Activated naive CD8-positive, alpha-beta T cell treated with anti-CD3 and anti-CD28 coated beads, Interleukin-2, amount 10 ng/mL, durations not matched to agents 7 days and 5 days (primary cell): ENCODE results near the gene KCNIP3. TPM values are rescaled to one million over a fixed set of nuclear protein-coding genes. Genes with fewer than 3 reads are reported as not detected.

Experiments
- ATAC-seq: fragments of 150-1000 bp; cut with Tn5 transposase; one replicate; pipeline ENCODE4 v1.10.0; 2021; ENCODE audit warnings: low read depth, moderate library complexity
- POLR2A ChIA-PET: fragments of 350-600 bp; sonication (Branson Sonifier 250); formaldehyde crosslinking; loops from one replicate; lab custom pipeline; 2021; ENCODE audit warnings: antibody characterized with exemption; lab: Charles Lee
- DNase-seq: peaks from one replicate; pipeline ENCODE4 v3.0.0; 2021
- H3K27ac Mint-ChIP-seq: one replicate; pipeline ENCODE4 v1.8.0; 2022; ENCODE audit warnings: mild to moderate bottlenecking, mixed read lengths
- H3K27me3 Mint-ChIP-seq: one replicate; pipeline ENCODE4 v1.8.0; 2022; ENCODE audit warnings: mild to moderate bottlenecking, moderate library complexity, mixed read lengths
- H3K36me3 Mint-ChIP-seq: one replicate; pipeline ENCODE4 v1.8.0; 2021; ENCODE audit warnings: mild to moderate bottlenecking, mixed read lengths
- H3K4me1 Mint-ChIP-seq: one replicate; pipeline ENCODE4 v1.8.0; 2021; ENCODE audit warnings: mixed read lengths
- H3K4me3 Mint-ChIP-seq: one replicate; pipeline ENCODE4 v1.8.0; 2022; ENCODE audit warnings: mild to moderate bottlenecking, moderate library complexity, mixed read lengths
- H3K9me3 Mint-ChIP-seq: one replicate; pipeline ENCODE4 v1.8.0; 2021; ENCODE audit warnings: mixed read lengths
- total RNA-seq, 2 experiments: library from RNA; stranded (reverse); gene quantifications; one replicate each; pipeline ENCODE4 v1.2.3, GENCODE V29; 2021

Gene KCNIP3
- total RNA-seq, 2 experiments from 2014 or later: not detected

- Mint-ChIP-seq H3K4me1 (no peaks in the 10 kb centered on the region), H3K9me3 (no peaks in the 10 kb centered on the region), H3K36me3 (no peaks in the 10 kb centered on the region), H3K27me3 (peaks cover 42% of the 10 kb centered on the region), H3K27ac (no peak overlapping the region), H3K4me3 (no peak overlapping the region)
- POLR2A ChIA-PET: no interaction called here
- no peak for ATAC-seq
- peak; percentile 19 for DNase-seq
Measured at GRCh38 chr2:95343429-95344214, 46.5 kb downstream of the KCNIP3 start.

GRCh38 chr2:95344215-95344583 lies 47.1 kb downstream of the KCNIP3 start:
- Mint-ChIP-seq H3K4me1 (no peaks in the 10 kb centered on the region), H3K27ac (no peak overlapping the region), H3K27me3 (peaks cover 42% of the 10 kb centered on the region), H3K4me3 (no peak overlapping the region), H3K9me3 (no peaks in the 10 kb centered on the region), H3K36me3 (no peaks in the 10 kb centered on the region)
- DNase-seq: peak; percentile 10
- POLR2A ChIA-PET: no interaction called here
- ATAC-seq: no peak

GRCh38 chr2:95344656-95345055 lies 47.5 kb downstream of the KCNIP3 start:
- Mint-ChIP-seq H3K9me3 (no peaks in the 10 kb centered on the region), H3K27me3 (peaks cover 42% of the 10 kb centered on the region), H3K27ac (no peak overlapping the region), H3K4me3 (peak overlapping the region; percentile 76), H3K4me1 (no peaks in the 10 kb centered on the region), H3K36me3 (no peaks in the 10 kb centered on the region)
- ATAC-seq (no peak), DNase-seq (peak; percentile 14)
- POLR2A ChIA-PET: no interaction called here

GRCh38 chr2:95345081-95345562 lies 48.0 kb downstream of the KCNIP3 start:
- Mint-ChIP-seq H3K4me3 (peak overlapping the region; percentile 76), H3K36me3 (no peaks in the 10 kb centered on the region), H3K9me3 (no peaks in the 10 kb centered on the region), H3K27me3 (peaks cover 42% of the 10 kb centered on the region), H3K4me1 (no peaks in the 10 kb centered on the region), H3K27ac (no peak overlapping the region)
- DNase-seq (no peak), ATAC-seq (peak; percentile 15)
- POLR2A ChIA-PET: no interaction called here

- H3K4me3 Mint-ChIP-seq: peak overlapping the region; percentile 76
- H3K27me3 Mint-ChIP-seq: peaks cover 45% of the 10 kb centered on the region
- H3K4me1 Mint-ChIP-seq: no peaks in the 10 kb centered on the region
- peak; percentile 80 for DNase-seq
- peak; percentile 83 for ATAC-seq
- POLR2A ChIA-PET: no interaction called here
- H3K9me3 Mint-ChIP-seq: no peaks in the 10 kb centered on the region
- no peak overlapping the region for H3K27ac Mint-ChIP-seq
- no peaks in the 10 kb centered on the region for H3K36me3 Mint-ChIP-seq
Measured at GRCh38 chr2:95345563-95346230, 48.5 kb downstream of the KCNIP3 start.

GRCh38 chr2:95346231-95346737 lies 49.1 kb downstream of the KCNIP3 start:
- peaks cover 45% of the 10 kb centered on the region for H3K27me3 Mint-ChIP-seq
- no peaks in the 10 kb centered on the region for H3K36me3 Mint-ChIP-seq
- H3K4me3 Mint-ChIP-seq: no peak overlapping the region
- no peaks in the 10 kb centered on the region for H3K9me3 Mint-ChIP-seq
- H3K27ac Mint-ChIP-seq: no peak overlapping the region
- ATAC-seq: peak; percentile 25
- DNase-seq: peak; percentile 38
- H3K4me1 Mint-ChIP-seq: no peaks in the 10 kb centered on the region
- POLR2A ChIA-PET: no interaction called here

GRCh38 chr2:95346738-95347671 lies 49.9 kb downstream of the KCNIP3 start:
- peak; percentile 34 for DNase-seq
- H3K4me3 Mint-ChIP-seq: peak overlapping the region; percentile 35

GRCh38 chr2:95347681-95348608 lies 50.8 kb downstream of the KCNIP3 start:
- ATAC-seq (no peak), DNase-seq (peak; percentile 21)
- H3K4me1 Mint-ChIP-seq: no peaks in the 10 kb centered on the region
- peaks cover 36% of the 10 kb centered on the region for H3K27me3 Mint-ChIP-seq
- H3K27ac Mint-ChIP-seq: no peak overlapping the region
- POLR2A ChIA-PET: no interaction called here
- H3K9me3 Mint-ChIP-seq: no peaks in the 10 kb centered on the region
- H3K36me3 Mint-ChIP-seq: no peaks in the 10 kb centered on the region
- peak overlapping the region; percentile 35 for H3K4me3 Mint-ChIP-seq

More at GRCh38 chr2:95346738-95347671, 49.9 kb downstream of the KCNIP3 start:
- Mint-ChIP-seq H3K9me3 (no peaks in the 10 kb centered on the region), H3K4me1 (no peaks in the 10 kb centered on the region), H3K27ac (no peak overlapping the region), H3K27me3 (peaks cover 42% of the 10 kb centered on the region), H3K36me3 (no peaks in the 10 kb centered on the region)
- POLR2A ChIA-PET: no interaction called here
- ATAC-seq: no peak

- Mint-ChIP-seq H3K4me1 (no peaks in the 10 kb centered on the region), H3K27me3 (peaks cover 27% of the 10 kb centered on the region), H3K27ac (no peak overlapping the region), H3K9me3 (no peaks in the 10 kb centered on the region), H3K4me3 (no peak overlapping the region), H3K36me3 (no peaks in the 10 kb centered on the region)
- DNase-seq (no peak), ATAC-seq (no peak)
- POLR2A ChIA-PET: no interaction called here
Measured at GRCh38 chr2:95348609-95349567, 51.7 kb downstream of the KCNIP3 start.

- no peak overlapping the region for H3K27ac Mint-ChIP-seq
- H3K36me3 Mint-ChIP-seq: no peaks in the 10 kb centered on the region
- DNase-seq: no peak
- POLR2A ChIA-PET: no interaction called here
- H3K9me3 Mint-ChIP-seq: no peaks in the 10 kb centered on the region
- no peak overlapping the region for H3K4me3 Mint-ChIP-seq
- H3K27me3 Mint-ChIP-seq: peaks cover 26% of the 10 kb centered on the region
- ATAC-seq: no peak
- H3K4me1 Mint-ChIP-seq: no peaks in the 10 kb centered on the region
Measured at GRCh38 chr2:95349568-95350322, 52.6 kb downstream of the KCNIP3 start.

- Mint-ChIP-seq H3K27me3 (peaks cover 20% of the 10 kb centered on the region), H3K4me3 (no peak overlapping the region), H3K4me1 (no peaks in the 10 kb centered on the region), H3K27ac (no peak overlapping the region), H3K36me3 (no peaks in the 10 kb centered on the region), H3K9me3 (no peaks in the 10 kb centered on the region)
- POLR2A ChIA-PET: no interaction called here
- no peak for ATAC-seq
- no peak for DNase-seq
Measured at GRCh38 chr2:95350368-95350767, 53.2 kb downstream of the KCNIP3 start.
